Activated CD8-positive, alpha-beta memory T cell treated with anti-CD3 and anti-CD28 coated beads, Interleukin-2, amount 50 U/mL, for 24 hours (primary cell): ENCODE measurements around the gene FBXO46.
A peak's percentile ranks its signal among the peaks of the same experiment; 100 is the strongest.

Experiments
- DNase-seq: peaks from one replicate; pipeline ENCODE4 v3.0.0-alpha.2; 2020; ENCODE audit errors: extremely low read depth

The FBXO46 gene, protein sequence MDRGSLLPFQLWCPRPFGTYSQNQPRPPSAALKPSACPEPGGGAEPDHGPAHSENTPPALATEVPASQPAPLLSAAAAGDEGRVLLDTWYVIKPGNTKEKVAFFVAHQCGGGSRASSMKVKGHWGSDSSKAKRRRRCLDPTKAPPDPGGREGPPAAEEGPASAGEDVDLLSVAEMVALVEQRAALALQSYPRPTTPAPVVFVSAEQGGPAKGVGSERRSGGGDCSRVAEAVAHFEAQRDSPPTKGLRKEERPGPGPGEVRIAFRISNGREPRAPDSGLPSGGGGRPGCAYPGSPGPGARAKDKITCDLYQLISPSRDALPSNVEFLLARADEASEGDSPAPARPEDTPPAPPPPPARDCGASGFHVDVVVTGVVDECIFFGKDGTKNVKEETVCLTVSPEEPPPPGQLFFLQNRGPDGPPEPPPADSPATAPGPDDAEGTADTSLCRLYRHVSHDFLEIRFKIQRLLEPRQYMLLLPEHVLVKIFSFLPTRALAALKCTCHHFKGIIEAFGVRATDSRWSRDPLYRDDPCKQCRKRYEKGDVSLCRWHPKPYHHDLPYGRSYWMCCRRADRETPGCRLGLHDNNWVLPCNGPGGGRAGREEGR

GRCh38 chr19:45730368-45731288 is at the start of gene FBXO46:
Gene FBXO46 (minus strand): TSS chr19:45730896. CDS start chr19:45713495, 17,401 bp downstream.
- DNase-seq, result peak; percentile 89

DNA sequence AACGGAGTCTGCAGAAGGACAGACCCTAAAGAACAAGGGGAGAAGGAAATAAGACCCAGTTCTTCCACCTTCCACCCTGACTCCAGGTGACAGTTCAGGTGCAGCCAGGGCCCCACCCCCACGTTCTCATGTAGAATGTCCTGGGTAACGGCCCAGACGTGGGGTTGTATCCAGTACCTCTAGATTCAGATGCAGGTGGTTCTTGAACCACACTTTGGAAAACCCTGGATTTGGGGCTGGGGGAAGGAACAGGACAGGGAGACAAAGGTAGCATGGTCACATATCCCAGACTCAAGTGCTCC is 49.4 kb upstream of the FBXO46 start:
- DNase-seq, result no peak

GRCh38 chr19:45779231-45780145 is 48.8 kb upstream of the FBXO46 start:
- DNase-seq, result peak; percentile 80

DNA sequence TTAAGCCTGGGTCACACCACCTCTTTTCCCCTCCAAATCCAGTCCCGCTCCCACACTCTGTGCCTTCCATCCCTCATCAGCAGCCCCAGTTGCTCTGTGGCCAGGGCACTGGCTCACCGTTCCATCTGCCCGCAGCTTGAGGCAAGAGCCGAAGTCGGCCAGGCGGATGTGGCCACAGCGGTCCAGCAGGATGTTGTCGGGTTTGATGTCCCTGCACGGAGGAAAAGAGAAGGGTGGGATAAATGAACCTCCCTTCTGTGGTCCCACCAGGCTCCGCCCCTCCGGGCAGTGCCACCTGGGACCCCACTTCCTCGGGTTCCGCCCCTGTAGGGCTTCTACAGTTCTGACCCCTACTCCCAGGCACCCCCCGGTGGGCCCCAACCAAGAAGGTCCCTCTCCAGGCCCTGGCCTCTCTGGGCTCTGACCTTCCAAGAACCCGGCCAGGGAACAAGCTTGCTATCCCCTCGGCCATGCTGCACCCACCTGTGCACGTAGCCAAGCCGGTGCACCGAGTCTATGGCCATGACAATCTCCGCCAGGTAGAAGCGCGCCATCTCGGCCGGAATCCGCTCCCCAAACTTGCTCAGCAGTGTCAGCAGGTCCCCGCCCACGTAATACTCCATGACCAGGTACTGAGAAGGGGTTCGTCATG is 47.4 kb upstream of the FBXO46 start:
- no peak for DNase-seq

- DNase-seq, result no peak
Observed at GRCh38 chr19:45777395-45777961, 46.8 kb upstream of the FBXO46 start.

- DNase-seq, result no peak
Observed at GRCh38 chr19:45774765-45775164, 44.1 kb upstream of the FBXO46 start.

DNA sequence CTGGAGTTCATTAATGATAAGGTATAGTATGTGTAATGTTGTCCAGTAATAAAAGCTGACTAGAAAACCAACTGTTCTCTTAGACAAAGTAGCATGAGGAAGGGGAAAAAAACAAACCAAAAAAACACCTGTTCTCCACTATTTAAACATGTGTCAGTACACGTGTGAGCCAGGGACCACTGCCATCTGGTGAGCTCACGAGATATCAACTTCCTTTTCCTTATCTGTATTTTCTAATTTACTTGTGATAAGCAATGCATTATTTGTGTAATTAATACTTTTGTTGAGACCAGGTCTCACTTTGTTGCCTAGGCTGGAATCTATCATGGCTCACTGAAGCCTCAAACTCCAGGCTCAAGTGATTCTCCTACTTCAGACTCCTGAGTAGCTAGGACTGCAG is 42.7 kb upstream of the FBXO46 start:
- DNase-seq, result no peak

- no peak for DNase-seq
Observed at GRCh38 chr19:45772912-45773311, 42.2 kb upstream of the FBXO46 start.

GRCh38 chr19:45772130-45772840 is 41.6 kb upstream of the FBXO46 start:
- no peak for DNase-seq

GRCh38 chr19:45771311-45771933 is 40.7 kb upstream of the FBXO46 start:
- DNase-seq, result no peak

DNA sequence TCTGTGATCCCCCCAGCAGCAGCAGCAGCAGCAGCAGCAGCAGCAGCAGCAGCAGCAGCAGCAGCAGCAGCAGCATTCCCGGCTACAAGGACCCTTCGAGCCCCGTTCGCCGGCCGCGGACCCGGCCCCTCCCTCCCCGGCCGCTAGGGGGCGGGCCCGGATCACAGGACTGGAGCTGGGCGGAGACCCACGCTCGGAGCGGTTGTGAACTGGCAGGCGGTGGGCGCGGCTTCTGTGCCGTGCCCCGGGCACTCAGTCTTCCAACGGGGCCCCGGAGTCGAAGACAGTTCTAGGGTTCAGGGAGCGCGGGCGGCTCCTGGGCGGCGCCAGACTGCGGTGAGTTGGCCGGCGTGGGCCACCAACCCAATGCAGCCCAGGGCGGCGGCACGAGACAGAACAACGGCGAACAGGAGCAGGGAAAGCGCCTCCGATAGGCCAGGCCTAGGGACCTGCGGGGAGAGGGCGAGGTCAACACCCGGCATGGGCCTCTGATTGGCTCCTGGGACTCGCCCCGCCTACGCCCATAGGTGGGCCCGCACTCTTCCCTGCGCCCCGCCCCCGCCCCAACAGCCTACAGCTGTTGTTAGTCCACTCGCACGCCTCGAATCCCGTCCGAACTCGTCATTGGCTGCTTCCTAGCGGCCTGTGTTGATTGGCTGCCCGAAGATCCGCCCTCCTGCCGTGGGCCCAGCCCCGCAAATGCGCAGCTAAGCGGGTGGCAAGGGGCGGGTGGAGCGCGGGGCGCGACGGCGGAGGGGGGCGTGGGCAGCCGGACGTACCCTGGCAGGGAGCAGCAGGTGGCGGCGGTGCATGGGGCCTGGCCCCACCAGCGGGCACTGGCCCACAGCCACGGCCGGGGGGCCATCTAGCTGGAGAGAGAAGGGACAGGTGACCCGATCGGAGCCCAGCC is 39.8 kb upstream of the FBXO46 start:
- DNase-seq, result peak; percentile 62

DNA sequence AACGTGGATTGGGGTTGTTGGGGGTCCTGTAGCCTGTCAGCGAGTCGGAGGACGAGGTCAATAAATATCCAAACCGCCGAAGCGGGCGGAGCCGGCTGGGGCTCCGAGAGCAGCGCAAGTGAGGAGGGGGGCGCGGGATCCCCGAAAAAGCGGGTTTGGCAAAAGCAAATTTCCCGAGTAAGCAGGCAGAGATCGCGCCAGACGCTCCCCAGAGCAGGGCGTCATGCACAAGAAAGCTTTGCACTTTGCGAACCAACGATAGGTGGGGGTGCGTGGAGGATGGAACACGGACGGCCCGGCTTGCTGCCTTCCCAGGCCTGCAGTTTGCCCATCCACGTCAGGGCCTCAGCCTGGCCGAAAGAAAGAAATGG is 39.1 kb upstream of the FBXO46 start:
- no peak for DNase-seq

DNA sequence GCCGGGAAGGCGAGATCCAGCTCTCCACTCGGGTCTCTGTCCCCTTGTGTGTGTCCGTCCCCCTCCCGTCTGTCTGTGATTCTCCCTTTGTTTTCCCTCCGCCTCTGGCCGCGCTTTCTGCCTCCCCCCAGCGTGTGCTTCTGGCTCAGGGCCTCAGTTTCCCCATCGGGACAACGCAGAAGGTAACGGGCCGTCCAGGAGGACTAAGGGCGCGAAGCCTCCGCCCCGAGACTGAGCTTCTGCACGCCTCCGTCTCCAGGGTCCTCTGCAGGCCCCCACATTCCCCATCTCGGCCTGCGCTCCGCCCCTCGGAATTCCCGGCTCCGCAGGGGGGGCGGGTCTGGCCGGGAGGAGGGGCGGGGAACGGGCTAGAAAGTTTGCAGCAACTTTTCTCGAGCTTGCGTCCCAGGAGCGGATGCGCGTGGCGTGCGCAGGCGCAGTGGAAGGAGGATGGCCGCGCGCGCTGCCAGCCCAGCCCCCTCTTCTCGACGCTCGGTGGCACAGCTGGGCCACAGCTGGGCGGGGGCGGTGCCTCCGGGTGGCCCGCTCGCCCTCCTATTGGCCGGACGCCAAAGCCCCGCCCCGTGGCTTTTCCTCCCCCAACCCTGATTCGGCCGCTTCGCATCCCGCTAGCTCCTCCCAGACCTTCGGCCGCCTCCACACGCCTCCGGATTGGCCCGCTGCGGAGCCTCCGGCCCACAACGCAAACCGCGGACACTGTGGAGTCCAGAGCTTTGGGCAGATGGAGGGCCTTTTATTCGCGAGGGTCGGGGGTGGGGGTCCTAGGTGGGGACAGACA is 38.5 kb upstream of the FBXO46 start, which contains the start of gene SIX5:
Gene SIX5 (minus strand): TSS at position 269 of the 799 bp plus-strand sequence. CDS start 408 bp downstream, outside the sequence.
- DNase-seq, result peak; percentile 83

DNA sequence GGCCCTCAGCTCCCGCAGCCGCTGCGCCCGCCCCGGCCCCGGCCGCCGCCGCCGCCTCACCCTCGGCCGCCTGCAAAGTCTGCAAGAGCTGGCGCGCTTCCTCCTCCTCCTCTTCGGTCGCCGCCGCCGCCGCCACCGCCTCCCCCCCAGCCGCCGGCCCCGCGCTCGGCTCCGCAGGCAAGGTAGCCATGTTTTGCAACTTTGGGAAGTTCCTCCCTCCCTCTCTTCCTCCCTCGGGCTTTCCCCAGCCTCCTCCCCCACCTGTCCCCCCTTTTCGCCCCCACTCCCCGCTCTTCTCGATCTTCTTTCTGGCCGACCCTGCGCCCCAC is 37.9 kb upstream of the FBXO46 start:
- no peak for DNase-seq

- no peak for DNase-seq
Observed at GRCh38 chr19:45767881-45768654, 37.4 kb upstream of the FBXO46 start.

DNA sequence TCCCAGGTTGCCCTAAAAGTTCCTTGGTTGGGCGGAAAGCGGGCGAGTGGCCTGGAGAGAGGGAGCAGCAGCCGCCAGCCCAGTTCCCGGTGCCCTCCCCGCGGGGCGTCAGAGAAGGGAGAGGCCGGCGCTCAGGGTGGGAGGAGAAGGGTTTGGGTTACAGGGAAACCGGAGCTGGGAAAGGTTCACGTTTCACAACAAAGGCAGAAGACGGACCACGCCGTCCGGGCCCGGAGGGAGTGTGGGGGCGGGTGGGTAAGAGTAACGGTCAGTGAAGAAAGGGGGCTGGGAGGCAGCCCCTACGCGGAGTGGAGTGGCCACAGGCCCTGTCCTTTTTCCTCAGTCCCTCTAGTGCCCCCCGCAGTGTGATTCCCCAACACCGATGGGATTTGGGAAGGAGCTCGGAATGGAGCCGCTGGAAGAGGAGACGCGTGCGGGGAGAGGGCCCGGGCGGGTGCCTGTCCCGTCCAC is 36.7 kb upstream of the FBXO46 start:
- DNase-seq, result no peak

DNA sequence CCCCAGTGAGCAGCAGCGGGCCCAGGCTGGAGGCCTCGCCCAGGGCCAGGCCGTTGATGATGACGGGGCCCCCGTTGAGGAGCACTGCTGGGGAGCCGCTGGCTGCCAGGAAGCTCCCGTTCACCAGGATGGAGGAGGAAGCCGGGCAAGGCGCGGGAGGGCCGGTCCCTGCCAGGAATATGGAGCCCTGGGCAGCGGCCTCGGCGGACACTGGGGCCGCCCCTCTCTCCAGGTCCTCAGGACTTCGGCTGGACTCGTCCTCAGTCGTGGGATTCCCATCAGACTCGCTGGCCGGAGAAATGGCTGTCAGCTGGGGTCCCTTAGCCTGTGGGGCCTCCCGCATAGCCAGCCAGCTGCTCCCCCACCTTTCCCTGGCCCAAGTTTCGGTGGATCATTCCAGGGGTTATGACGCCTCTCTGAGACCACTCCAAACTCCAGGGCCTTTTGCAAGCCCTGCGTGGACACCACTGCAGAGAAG is 36.2 kb upstream of the FBXO46 start:
- DNase-seq, result no peak
